SK-N-SH (cell line): ENCODE results near the gene NUP155.
"Not testable (repeated sequence)": the region's sequence is repeated elsewhere in the genome, so short reads cannot be mapped to it uniquely, and the experiment has no call there.

Experiments used
- CTCF ChIP-seq: fragments of 200-600 bp; sonication (generic); IDR thresholded peaks from 2 replicates; pipeline ENCODE4 v1.6.1; 2017; ENCODE audit warnings: antibody characterized with exemption, mild to moderate bottlenecking, moderate library complexity
- EZH2phosphoT487 ChIP-seq: fragments of 200-600 bp; sonication (generic); IDR thresholded peaks from 2 replicates; pipeline ENCODE4 v1.6.1; 2017; ENCODE audit warnings: low read depth, mixed run types, mild to moderate bottlenecking, antibody characterized with exemption, moderate library complexity, borderline replicate concordance
- POLR2AphosphoS5 ChIP-seq: IDR thresholded peaks from 2 replicates; pipeline ENCODE4 v1.6.1; 2012; ENCODE audit warnings: low read depth, low read length
- RCOR1 ChIP-seq: fragments of 150-350 bp; IDR thresholded peaks from 2 replicates; pipeline ENCODE4 v1.6.1; 2017; ENCODE audit warnings: antibody characterized with exemption, low read length
- SIN3A ChIP-seq: IDR thresholded peaks from 2 replicates; pipeline ENCODE4 v1.6.1; 2012; ENCODE audit warnings: low read depth, mild to moderate bottlenecking, low read length, moderate library complexity, borderline replicate concordance
- TF ChIP-seq, protein P1 (sequence below): IDR thresholded peaks from 2 replicates; pipeline ENCODE4; 2012
- TF ChIP-seq, protein P2 (sequence below): IDR thresholded peaks from 2 replicates; pipeline ENCODE4 v1.4.0; 2012; ENCODE audit warnings: low read depth

DNA sequence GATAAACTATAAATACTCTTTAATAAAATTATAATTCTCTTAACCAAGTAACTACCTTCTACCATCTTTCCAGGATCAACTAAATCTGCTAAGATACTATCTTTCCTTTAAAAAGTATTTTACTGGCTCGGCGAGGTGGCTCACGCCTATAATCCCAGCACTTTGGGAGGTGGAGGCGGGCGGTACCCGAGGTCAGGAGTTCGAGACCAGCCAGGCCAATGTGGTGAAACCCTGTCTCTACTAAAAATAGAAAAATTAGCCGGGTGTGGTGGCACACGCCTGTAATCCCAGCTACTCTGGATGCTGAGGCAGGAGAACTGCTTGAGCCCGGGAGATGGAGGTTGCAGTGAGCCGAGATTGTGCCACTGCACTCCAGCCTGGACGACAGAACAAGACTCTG, 36.2 kb downstream of the NUP155 start:
- not testable (repeated sequence) for TF ChIP-seq SIN3A, POLR2AphosphoS5, CTCF, RCOR1, EZH2phosphoT487
- TF ChIP-seq, protein P1, sequence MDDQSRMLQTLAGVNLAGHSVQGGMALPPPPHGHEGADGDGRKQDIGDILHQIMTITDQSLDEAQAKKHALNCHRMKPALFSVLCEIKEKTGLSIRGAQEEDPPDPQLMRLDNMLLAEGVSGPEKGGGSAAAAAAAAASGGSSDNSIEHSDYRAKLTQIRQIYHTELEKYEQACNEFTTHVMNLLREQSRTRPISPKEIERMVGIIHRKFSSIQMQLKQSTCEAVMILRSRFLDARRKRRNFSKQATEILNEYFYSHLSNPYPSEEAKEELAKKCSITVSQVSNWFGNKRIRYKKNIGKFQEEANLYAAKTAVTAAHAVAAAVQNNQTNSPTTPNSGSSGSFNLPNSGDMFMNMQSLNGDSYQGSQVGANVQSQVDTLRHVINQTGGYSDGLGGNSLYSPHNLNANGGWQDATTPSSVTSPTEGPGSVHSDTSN: not testable (repeated sequence)
- TF ChIP-seq, protein P2, sequence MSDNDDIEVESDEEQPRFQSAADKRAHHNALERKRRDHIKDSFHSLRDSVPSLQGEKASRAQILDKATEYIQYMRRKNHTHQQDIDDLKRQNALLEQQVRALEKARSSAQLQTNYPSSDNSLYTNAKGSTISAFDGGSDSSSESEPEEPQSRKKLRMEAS: not testable (repeated sequence)
